H1 (cell line): Measurements from ENCODE around the gene BCL3. TPM values are rescaled to one million over a fixed set of nuclear protein-coding genes. Genes with fewer than 3 reads are reported as not detected.

Source experiments
- CTCF ChIA-PET: fragments of 300-600 bp; sonication (Branson Sonifier 250); formaldehyde crosslinking; loops from one replicate; lab custom pipeline; 2021; ENCODE audit not compliant: partially characterized antibody; lab: Charles Lee
- POLR2A ChIA-PET: fragments of 300-600 bp; sonication (Branson Sonifier 250); formaldehyde crosslinking; loops from one replicate; lab custom pipeline; 2021; ENCODE audit warnings: inconsistent platforms; ENCODE audit not compliant: partially characterized antibody; lab: Charles Lee
- DNase-seq, 2 experiments: peaks; one replicate each; pipeline versions ENCODE4 v3.0.0 to v3.0.0-alpha.2; 2010 to 2022; ENCODE audit warnings: low spot score in 2 of 2, low read depth in 1 of 2, mixed read lengths in 1 of 2
- FAIRE-seq: peaks from 2 replicates; lab custom pipeline; 2011; peaks lifted over from hg19 to GRCh38; lab: Jason Lieb, UNC
- H2AFZ ChIP-seq: 2 replicates; pipeline ENCODE4 v1.8.1; 2012; ENCODE audit warnings: low read length, inconsistent platforms
- H2AK5ac ChIP-seq: 2 replicates; pipeline ENCODE4 v1.6.1; 2013; ENCODE audit warnings: low read depth, low read length
- H2BK120ac ChIP-seq: replicated peaks from 2 replicates; pipeline ENCODE3; 2013; ENCODE audit warnings: low read depth, low read length, inconsistent platforms
- H2BK12ac ChIP-seq: 2 replicates; pipeline ENCODE4 v1.6.1; 2013; ENCODE audit warnings: low read depth, low read length
- H2BK15ac ChIP-seq: 2 replicates; pipeline ENCODE4 v1.6.1; 2013; ENCODE audit warnings: low read length
- H2BK20ac ChIP-seq: 2 replicates; pipeline ENCODE4 v1.6.1; 2013; ENCODE audit warnings: low read length
- H2BK5ac ChIP-seq: 2 replicates; pipeline ENCODE4 v1.6.1; 2013; ENCODE audit warnings: low read depth, low read length
- H3K14ac ChIP-seq: 2 replicates; pipeline ENCODE4 v1.6.1; 2013; ENCODE audit warnings: inconsistent platforms; ENCODE audit not compliant: insufficient read length
- H3K18ac ChIP-seq: 2 replicates; pipeline ENCODE4 v1.6.1; 2013; ENCODE audit warnings: low read length; ENCODE audit errors: extremely low read depth
- H3K23ac ChIP-seq: 2 replicates; pipeline ENCODE4 v1.6.1; 2013; ENCODE audit warnings: inconsistent platforms; ENCODE audit not compliant: insufficient read length
- H3K23me2 ChIP-seq: 2 replicates; pipeline ENCODE4 v1.6.1; 2013; ENCODE audit warnings: low read depth, low read length
- H3K27ac ChIP-seq: 2 replicates; pipeline ENCODE4 v1.6.1; 2011; ENCODE audit warnings: low read depth, low read length, inconsistent platforms
- H3K27me3 ChIP-seq, 4 experiments: replicated peaks in 1 of 4; 1 replicate in 1 of 4; 2 replicates in 3 of 4; pipeline versions ENCODE4 v1.6.1 to v1.8.1; 2011 to 2013; ENCODE audit warnings: low read length in 3 of 4, mild to moderate bottlenecking in 3 of 4, inconsistent platforms in 2 of 4, mixed read lengths in 2 of 4, moderate library complexity in 1 of 4; ENCODE audit not compliant: control insufficient read depth in 3 of 4, insufficient read depth in 3 of 4; ENCODE audit errors: extremely low read depth in 1 of 4
- H3K36me3 ChIP-seq, 4 experiments: 2 replicates each; pipeline versions ENCODE4 v1.6.1 to v1.8.1; 2011 to 2013; ENCODE audit warnings: mild to moderate bottlenecking in 4 of 4, low read length in 3 of 4, moderate library complexity in 2 of 4, control low read depth in 1 of 4, inconsistent platforms in 1 of 4; ENCODE audit not compliant: insufficient read depth in 4 of 4, control insufficient read depth in 2 of 4
- H3K4ac ChIP-seq: replicated peaks from 2 replicates; pipeline ENCODE3; 2013; ENCODE audit warnings: low read length, low read depth, mixed read lengths, inconsistent platforms; ENCODE audit not compliant: insufficient read length
- H3K4me1 ChIP-seq, 4 experiments: replicated peaks in 1 of 4; 1 replicate in 1 of 4; 2 replicates in 3 of 4; pipeline versions ENCODE4 v1.6.1 to v1.8.1; 2011 to 2013; ENCODE audit warnings: low read length in 3 of 4, inconsistent platforms in 2 of 4, mixed read lengths in 1 of 4; ENCODE audit not compliant: insufficient read depth in 4 of 4, control insufficient read depth in 3 of 4
- H3K4me2 ChIP-seq, 2 experiments: 2 replicates each; pipeline versions ENCODE4 v1.6.1 to v1.8.1; 2011 to 2013; ENCODE audit warnings: low read depth in 2 of 2, low read length in 2 of 2, control low read depth in 1 of 2, inconsistent platforms in 1 of 2, mild to moderate bottlenecking in 1 of 2; ENCODE audit not compliant: insufficient read depth in 1 of 2
- H3K4me3 ChIP-seq, 4 experiments: fragments of 200-600, 300-600 bp in 1 of 4; sonication (generic), shearing (Covaris generic), sonication (Bioruptor Twin) in 1 of 4; 2 replicates each; pipeline versions ENCODE4 v1.5.1 to v1.8.1; 2011 to 2016; ENCODE audit warnings: low read length in 4 of 4, low read depth in 3 of 4, control low read depth in 2 of 4, inconsistent platforms in 2 of 4, mild to moderate bottlenecking in 2 of 4, mixed read lengths in 1 of 4, moderate library complexity in 1 of 4; ENCODE audit not compliant: insufficient read depth in 2 of 4; ENCODE audit errors: extremely low read depth in 1 of 4
- H3K56ac ChIP-seq: replicated peaks from 2 replicates; pipeline ENCODE3; 2013; ENCODE audit warnings: low read depth, mild to moderate bottlenecking, mixed read lengths, low read length, inconsistent platforms; ENCODE audit not compliant: insufficient read length
- H3K79me1 ChIP-seq: 2 replicates; pipeline ENCODE4 v1.6.1; 2013; ENCODE audit warnings: low read depth, low read length, control low read depth
- H3K79me2 ChIP-seq, 2 experiments: 2 replicates each; pipeline versions ENCODE4 v1.6.1 to v1.8.1; 2012 to 2013; ENCODE audit warnings: low read length in 2 of 2, mild to moderate bottlenecking in 2 of 2, inconsistent platforms in 1 of 2; ENCODE audit not compliant: insufficient read depth in 2 of 2, control insufficient read depth in 1 of 2
- H3K9ac ChIP-seq, 4 experiments: replicated peaks in 1 of 4; 1 replicate in 1 of 4; 2 replicates in 3 of 4; pipeline versions ENCODE4 v1.6.1 to v1.8.1; 2011 to 2013; ENCODE audit warnings: low read depth in 3 of 4, low read length in 3 of 4, control low read depth in 2 of 4, mild to moderate bottlenecking in 2 of 4, moderate library complexity in 2 of 4, inconsistent platforms in 1 of 4; ENCODE audit errors: extremely low read depth in 1 of 4
- H3K9me3 ChIP-seq, 2 experiments: 2 replicates each; pipeline versions ENCODE4 v1.6.1 to v1.8.1; 2012 to 2013; ENCODE audit warnings: mild to moderate bottlenecking in 2 of 2, moderate library complexity in 2 of 2, control low read depth in 1 of 2, inconsistent platforms in 1 of 2, low read depth in 1 of 2, low read length in 1 of 2, mixed read lengths in 1 of 2; ENCODE audit not compliant: insufficient read depth in 2 of 2
- H4K20me1 ChIP-seq, 2 experiments: replicated peaks in 1 of 2; 2 replicates each; pipeline versions ENCODE3 to v1.8.1; 2011 to 2013; ENCODE audit warnings: inconsistent platforms in 2 of 2, low read length in 2 of 2, mild to moderate bottlenecking in 1 of 2; ENCODE audit not compliant: insufficient read depth in 2 of 2, control insufficient read depth in 1 of 2
- H4K5ac ChIP-seq: 2 replicates; pipeline ENCODE4 v1.6.1; 2013; ENCODE audit warnings: low read length, low read depth, mixed read lengths, inconsistent platforms; ENCODE audit not compliant: insufficient read length
- H4K8ac ChIP-seq: 2 replicates; pipeline ENCODE4 v1.8.0; 2013; ENCODE audit warnings: mild to moderate bottlenecking, moderate library complexity, low read length, inconsistent platforms; ENCODE audit not compliant: insufficient read depth; ENCODE audit errors: extremely low read depth
- H4K91ac ChIP-seq: replicated peaks from 2 replicates; pipeline ENCODE3; 2013; ENCODE audit warnings: low read length, mixed read lengths, inconsistent platforms; ENCODE audit not compliant: insufficient read length
- BACH1 ChIP-seq: IDR thresholded peaks from 2 replicates; pipeline ENCODE4 v1.6.1; 2012; ENCODE audit warnings: low read length, improper control_type of control experiment
- BRCA1 ChIP-seq: IDR thresholded peaks from 2 replicates; pipeline ENCODE4 v1.6.1; 2012; ENCODE audit warnings: low read depth, low read length, improper control_type of control experiment
- CBX5 ChIP-seq: fragments of 300-800, 300-1000 bp; sonication (generic); IDR thresholded peaks from 2 replicates; pipeline ENCODE4 v1.7.1; 2016; ENCODE audit warnings: antibody characterized with exemption, low read length, low read depth
- CBX8 ChIP-seq: fragments of 300-800, 300-1000 bp; sonication (generic); IDR thresholded peaks from 2 replicates; pipeline ENCODE4 v1.7.1; 2016; ENCODE audit warnings: low read depth, low read length, borderline replicate concordance
- CTBP2 ChIP-seq: IDR thresholded peaks from 2 replicates; pipeline ENCODE4 v1.7.0; 2011; ENCODE audit warnings: borderline replicate concordance, mild to moderate bottlenecking, moderate library complexity, mixed read lengths, low read length; ENCODE audit not compliant: insufficient read depth, insufficient read length
- EGR1 ChIP-seq: IDR thresholded peaks from 2 replicates; pipeline ENCODE4 v1.6.1; 2011; ENCODE audit warnings: low read depth, low read length, borderline replicate concordance
- GTF2F1 ChIP-seq: IDR thresholded peaks from 2 replicates; pipeline ENCODE4 v1.6.1; 2012; ENCODE audit warnings: low read depth, low read length, improper control_type of control experiment, borderline replicate concordance
- HDAC6 ChIP-seq: IDR thresholded peaks from one replicate; pipeline ENCODE4 v1.7.1; 2012; ENCODE audit warnings: low read depth, mild to moderate bottlenecking, inconsistent platforms, low read length, moderate library complexity
- RBBP5 ChIP-seq: IDR thresholded peaks from 2 replicates; pipeline ENCODE4 v1.7.1; 2012; ENCODE audit warnings: low read depth, mild to moderate bottlenecking, inconsistent platforms, low read length, moderate library complexity, borderline replicate concordance
- WGBS, 2 experiments: shearing (Covaris generic) in 1 of 2; methylation state at CpG; one replicate each; pipeline versions ENCODE4 v1.1.6 to v1.1.7; 2013 to 2015; ENCODE audit warnings: low lambda C conversion rate in 2 of 2, mixed read lengths in 2 of 2, inconsistent platforms in 1 of 2, low coverage in 1 of 2, missing lambda C conversion rate in 1 of 2; ENCODE audit not compliant: insufficient replicate concordance in 2 of 2, insufficient coverage in 1 of 2, insufficient read length in 1 of 2; ENCODE audit errors: extremely low coverage in 1 of 2, missing lambda C conversion rate in 1 of 2; 5-methylcytosine and 5-hydroxymethylcytosine counted together
- polyA plus RNA-seq, 7 experiments: library from polyadenylated mRNA; depleted of rRNA in 3 of 7; stranded (reverse) in 5 of 7; unstranded in 2 of 7; fragments of >200 nt in 5 of 7; fragments of 200-250 nt in 2 of 7; gene quantifications; 1 replicate in 5 of 7; 2 replicates in 1 of 7; 4 replicates in 1 of 7; pipeline versions ENCODE4 v1.2.1 to v1.2.3, GENCODE V29; 2011 to 2013; ENCODE audit warnings: missing spikeins in 2 of 7, mixed read lengths in 2 of 7
- total RNA-seq: library from RNA; stranded (reverse); fragmentation: NEBNext Ultra II Directional; extraction: Animal tissue kit (Norgen Biotek cat#: 25700); gene quantifications from 2 replicates; pipeline ENCODE4 v1.2.1, GENCODE V29; 2021
- TF ChIP-seq, protein P1 (sequence below): IDR thresholded peaks from 2 replicates; pipeline ENCODE4 v1.6.1; 2012; ENCODE audit warnings: inconsistent platforms

Gene BCL3
- total and polyA plus RNA-seq, 2 of the 8 experiments (the other 6 are each of a cell fraction or from before 2014, with no cell fraction given), result 0.88 to 2.4 TPM

DNA sequence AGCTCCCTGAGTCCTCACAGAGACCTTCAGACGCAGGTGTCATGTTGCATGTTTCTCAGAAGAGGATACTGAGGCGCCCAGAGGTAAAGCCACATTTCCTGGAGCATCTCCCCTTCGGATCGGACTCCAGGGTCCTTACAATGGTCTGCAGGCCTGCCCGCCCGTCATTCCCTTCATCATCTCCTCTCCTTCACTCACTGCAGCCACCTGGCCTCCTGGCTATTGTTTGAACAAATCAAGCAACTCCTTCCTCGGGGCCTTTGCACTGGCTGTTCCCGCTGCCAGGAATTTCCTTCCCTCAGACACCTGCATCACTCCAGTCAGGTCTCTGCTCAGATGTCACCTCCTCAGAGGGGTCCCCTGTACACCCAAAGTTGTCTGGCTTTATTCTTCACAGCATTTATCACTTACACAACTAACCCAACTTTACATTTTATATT lies 29.2 kb upstream of the BCL3 start:
- Histone ChIP-seq H3K27me3 (no peaks in the 10 kb centered on the region), H2BK120ac (peak overlapping the region; percentile 93), H4K20me1 (no peaks in the 10 kb centered on the region), H3K79me2 (no peaks in the 10 kb centered on the region), H3K56ac (no peak overlapping the region), H3K4me3 (0 out of 8 replicates have a peak overlapping the region, but pooled peaks of 1 of the 4 experiments have one; percentile 32), H2BK20ac (peak overlapping the region; percentile 93; the same call in 1 of the 2 replicates), H3K36me3 (no peaks in the 10 kb centered on the region; a peak in 1 of 8 replicates), H3K4me1 (peaks cover 0 to 12% (median 8%) of the 10 kb centered on the region in 4 experiments; a peak in 6 of 7 replicates), H3K18ac (peak overlapping the region; percentile 72), H4K5ac (peak overlapping the region; percentile 24), H3K9ac (no peak overlapping the region), H3K14ac (no peak overlapping the region), H3K4ac (peak overlapping the region; percentile 38), H3K79me1 (no peaks in the 10 kb centered on the region), H3K23ac (no peak overlapping the region), H2BK5ac (peak overlapping the region; percentile 98), H2AFZ (no peak overlapping the region), H4K8ac (peak overlapping the region; percentile 93), H3K9me3 (peaks cover 8 to 14% of the 10 kb centered on the region in 2 experiments), H2BK15ac (peak overlapping the region; percentile 99), H2AK5ac (peak overlapping the region; percentile 87), H3K27ac (no peak overlapping the region), H2BK12ac (peak overlapping the region; percentile 95; the same call in 1 of the 2 replicates), H4K91ac (peak overlapping the region; percentile 98), H3K4me2 (peak overlapping the region; percentile 39 to 64), H3K23me2 (no peaks in the 10 kb centered on the region; the same call in 1 of the 2 replicates)
- TF ChIP-seq BRCA1 (no peak), RBBP5 (no peak), EGR1 (no peak), CTBP2 (no peak), CBX5 (no peak), HDAC6 (no peak), CBX8 (no peak), BACH1 (no peak), GTF2F1 (no peak)
- TF ChIP-seq, protein P1, sequence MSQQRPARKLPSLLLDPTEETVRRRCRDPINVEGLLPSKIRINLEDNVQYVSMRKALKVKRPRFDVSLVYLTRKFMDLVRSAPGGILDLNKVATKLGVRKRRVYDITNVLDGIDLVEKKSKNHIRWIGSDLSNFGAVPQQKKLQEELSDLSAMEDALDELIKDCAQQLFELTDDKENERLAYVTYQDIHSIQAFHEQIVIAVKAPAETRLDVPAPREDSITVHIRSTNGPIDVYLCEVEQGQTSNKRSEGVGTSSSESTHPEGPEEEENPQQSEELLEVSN, result no peak
- FAIRE-seq, result no peak
- CTCF ChIA-PET, result interaction anchor here (0.7 to 20.6 kb wide), 5 partner anchors 14 to 573 kb away, joined by 3 to 468 read pairs (median 8); no protein-coding TSS in a partner anchor
- POLR2A ChIA-PET, result interaction anchor here (0.7 to 1.5 kb wide), 5 partner anchors 10 to 186 kb away, joined by 3 to 5 read pairs (median 3); partner anchors contain the start of gene APOE
- no peak for DNase-seq
- WGBS, 2 experiments, result 63% methylated on average over 8 of the region's 8 CpGs; no CpG with 5 or more reads in 1 of the 2 experiments
